Heart left ventricle (tissue), 16 donors: ENCODE data around the gene PBX3. TPM values are rescaled to one million over a fixed set of nuclear protein-coding genes. Genes with fewer than 3 reads are reported as not detected.

Source experiments
- ATAC-seq, 4 donors: fragments of 200-7000 bp; cut with Tn5 transposase; one replicate each; pipeline ENCODE4 v1.9.1; 2020 to 2022; ENCODE audit warnings: moderate library complexity in 4 of 4, mild to moderate bottlenecking in 3 of 4, moderate number of reproducible peaks in 1 of 4
- DNase-seq, 5 donors: peaks; one replicate each; pipeline ENCODE4 v3.0.0-alpha.2; 2020
- H3K27ac ChIP-seq, 12 donors: fragments of 200-600 bp; sonication (generic) in 4 of 12; one replicate each; pipeline versions ENCODE4 v1.5.0 to v1.8.0; 2016 to 2022; ENCODE audit warnings: mild to moderate bottlenecking in 2 of 12
- H3K27me3 ChIP-seq, 9 donors: fragments of 200-600 bp; sonication (generic) in 2 of 9; one replicate each; pipeline versions ENCODE4 v1.5.1 to v1.8.0; 2016 to 2022; ENCODE audit warnings: mild to moderate bottlenecking in 3 of 9
- H3K36me3 ChIP-seq, 9 donors: fragments of 200-600 bp; sonication (generic) in 2 of 9; one replicate each; pipeline versions ENCODE4 v1.5.0 to v1.8.0; 2018 to 2022; ENCODE audit warnings: mild to moderate bottlenecking in 2 of 9
- H3K4me1 ChIP-seq, 12 donors: fragments of 200-600 bp; sonication (generic) in 4 of 12; one replicate each; pipeline versions ENCODE4 v1.5.0 to v1.8.0; 2016 to 2022; ENCODE audit warnings: mild to moderate bottlenecking in 3 of 12
- H3K4me3 ChIP-seq, 12 donors: fragments of 200-600 bp; sonication (generic) in 4 of 12; one replicate each; pipeline versions ENCODE4 v1.5.0 to v1.8.0; 2017 to 2022; ENCODE audit warnings: mild to moderate bottlenecking in 9 of 12, moderate library complexity in 4 of 12
- H3K9me3 ChIP-seq, 12 donors: fragments of 200-600 bp; sonication (generic) in 4 of 12; one replicate each; pipeline versions ENCODE4 v1.5.0 to v1.8.0; 2016 to 2022; ENCODE audit warnings: mild to moderate bottlenecking in 1 of 12
- CTCF ChIP-seq, 12 donors: fragments of 200-600 bp; sonication (generic) in 4 of 12; IDR thresholded peaks; one replicate each; pipeline versions ENCODE4 v1.5.0 to v1.8.0; 2018 to 2022; ENCODE audit warnings: antibody characterized with exemption in 12 of 12, mild to moderate bottlenecking in 5 of 12
- POLR2A ChIP-seq, 2 donors: fragments of 450-650 bp; IDR thresholded peaks; one replicate each; pipeline ENCODE4 v1.6.1; 2017; ENCODE audit warnings: antibody characterized with exemption in 2 of 2, mild to moderate bottlenecking in 2 of 2, moderate library complexity in 2 of 2
- WGBS, 4 donors: extraction: QIAGEN DNeasy Blood & Tissue Kit in 2 of 4; methylation state at CpG; one replicate each; pipeline versions ENCODE4 v1.1.5 to v1.1.7; 2013 to 2018; 5-methylcytosine and 5-hydroxymethylcytosine counted together
- intact Hi-C, 10 donors: fragments of 100-400 bp; cut with DNase I; formaldehyde crosslinking; loops; one replicate each; pipeline versions ENCODE4 v1.11.1 to v1.14.2; 2022
- polyA plus RNA-seq, 2 donors: library from polyadenylated mRNA; stranded (reverse); fragments of 200-250 nt; gene quantifications; one replicate each; pipeline ENCODE4 v1.2.3, GENCODE V29; 2013
- total RNA-seq, 9 donors: library from RNA; depleted of rRNA in 2 of 9; stranded (reverse); fragments of >200 nt in 2 of 9; fragmentation: NEBNext Ultra II Directional in 3 of 9; extraction: Animal tissue kit (Norgen Biotek cat#: 25700) in 3 of 9; gene quantifications; one replicate each; pipeline versions ENCODE4 v1.1.0 to v1.2.4, GENCODE V29; 2016 to 2023
- donor health status: ischemic (EF 13 %, LVEDD 7.1; RV severe dilation, severe dysfunction).
- donor health status: healthy with polysubstance abuse.
- donor health status: DM: no; HTN: yes; CAD: no.
- donor health status: DM: no; HTN: no; CAD: no.
- donor health status: ischemic (EF 25% LVEDD 6.9; RV normal size, moderate dysfunction).
- donor health status: ischemic (EF 25% LVEDD 5.7; RV mildly dilated, moderate dysfunction).
- donor health status: healthy.
- donor health status: DM: yes; HTN: yes; CAD: no.
- donor health status: ischemic (EF 35%, LVEDD 5.7; RV mildly dilated, moderate dysfunction).
- donor health status: nonischemic (EF 11% LVEDD 7.7; RV severe dilation, severe dysfunction).
- donor health status: DM: yes; HTN: yes; CAD: no.
- donor health status: PGD.
- donor health status: ischemic (EF 29% LVEDD 5.4; RV normal size, mild dysfunction).
- donor health status: nonischemic (EF 23%, LVEDD 6.1; RV moderate dilation, normal function).

The PBX3 gene
- total and polyA plus RNA-seq, 11 donors = 14.8 to 76.1 (median 53.4) TPM

GRCh38 chr9:125844611-125845010 lies 97.4 kb downstream of the PBX3 start:
- Histone ChIP-seq H3K4me1 (peaks cover 0 to 25% (median 10%) of the 10 kb centered on the region in 12 donors), H3K27me3 (no peaks in the 10 kb centered on the region), H3K4me3 (no peak overlapping the region), H3K36me3 (no peaks in the 10 kb centered on the region), H3K27ac (no peak overlapping the region), H3K9me3 (peaks cover 0 to 5% (median 0%) of the 10 kb centered on the region in 12 donors)
- 90 to 97% (median 93%) methylated on average over 3 of the region's 3 CpGs for WGBS, 4 donors
- ATAC-seq = no peak
- intact Hi-C loops = no loop called here
- no peak for DNase-seq
- TF ChIP-seq POLR2A (IDR thresholded peaks at IDR 0.05) (no peak), CTCF (IDR thresholded peaks at IDR 0.05) (no peak)

DNA sequence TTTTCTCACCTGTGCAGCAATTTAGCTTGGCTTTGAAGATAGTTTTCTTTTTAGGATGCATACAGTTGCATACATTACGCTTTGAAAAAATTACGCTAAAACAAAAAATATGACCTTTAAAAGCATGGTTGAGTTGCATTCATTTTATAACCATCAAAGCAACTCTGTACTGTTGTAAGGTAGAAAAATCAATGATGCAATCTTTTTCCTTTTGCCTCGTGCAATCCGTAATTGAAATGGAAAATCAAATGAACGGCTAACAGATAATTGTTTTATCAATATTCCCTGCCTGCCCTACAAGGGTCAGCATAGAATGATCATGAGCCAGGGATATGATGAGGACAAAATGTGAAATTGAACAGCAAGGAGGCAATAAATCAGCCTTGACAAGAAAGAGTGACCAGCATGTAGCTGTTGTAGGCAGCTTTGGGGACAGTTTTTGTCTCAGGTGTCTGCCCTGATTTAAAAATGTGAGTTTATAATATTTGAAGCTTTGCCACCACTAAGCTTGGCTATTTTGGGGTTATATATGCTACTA lies 98.2 kb downstream of the PBX3 start:
- H3K27me3 ChIP-seq = no peaks in the 10 kb centered on the region
- no peak for ATAC-seq
- 97 to 98% (median 97%) methylated on average over 5 of the region's 5 CpGs for WGBS, 4 donors
- H3K4me1 ChIP-seq = peaks cover 0 to 25% (median 10%) of the 10 kb centered on the region in 12 donors
- TF ChIP-seq CTCF (IDR thresholded peaks at IDR 0.05) (no peak), POLR2A (IDR thresholded peaks at IDR 0.05) (no peak)
- no peaks in the 10 kb centered on the region for H3K36me3 ChIP-seq
- H3K27ac ChIP-seq = no peak overlapping the region
- no peak overlapping the region for H3K4me3 ChIP-seq
- no peak for DNase-seq
- intact Hi-C loops = no loop called here
- peaks cover 0 to 5% (median 0%) of the 10 kb centered on the region in 12 donors for H3K9me3 ChIP-seq

DNA sequence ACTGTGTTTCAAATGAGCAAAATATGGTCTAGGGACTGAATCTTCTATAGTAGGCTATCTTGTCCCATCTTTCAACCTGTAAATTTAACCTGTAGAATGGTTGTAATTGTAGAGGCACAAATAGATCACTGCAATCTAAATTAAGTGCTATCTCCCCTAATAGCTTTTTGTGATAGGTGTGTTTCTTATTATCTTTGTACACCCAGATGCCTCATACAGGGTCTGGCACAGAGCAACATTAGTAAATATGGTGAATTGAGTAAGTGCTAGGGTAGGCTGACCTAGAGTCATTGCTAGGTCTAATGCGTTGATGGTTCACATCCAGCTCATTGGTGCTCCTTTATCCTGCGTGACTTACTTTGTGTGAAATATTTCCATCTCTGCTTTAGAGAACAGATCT lies 100.6 kb downstream of the PBX3 start:
- DNase-seq (no peak), ATAC-seq (no peak)
- H3K9me3 ChIP-seq = peaks cover 0 to 5% (median 0%) of the 10 kb centered on the region in 12 donors
- TF ChIP-seq POLR2A (IDR thresholded peaks at IDR 0.05) (no peak), CTCF (IDR thresholded peaks at IDR 0.05) (no peak)
- intact Hi-C loops = no loop called here
- H3K4me3 ChIP-seq = no peak overlapping the region
- H3K27ac ChIP-seq = no peak overlapping the region
- no peaks in the 10 kb centered on the region for H3K27me3 ChIP-seq
- H3K36me3 ChIP-seq = no peaks in the 10 kb centered on the region
- 71 to 98% (median 95%) methylated on average over 2 of the region's 2 CpGs for WGBS, 4 donors
- peaks cover 0 to 21% (median 3%) of the 10 kb centered on the region in 12 donors for H3K4me1 ChIP-seq

DNA sequence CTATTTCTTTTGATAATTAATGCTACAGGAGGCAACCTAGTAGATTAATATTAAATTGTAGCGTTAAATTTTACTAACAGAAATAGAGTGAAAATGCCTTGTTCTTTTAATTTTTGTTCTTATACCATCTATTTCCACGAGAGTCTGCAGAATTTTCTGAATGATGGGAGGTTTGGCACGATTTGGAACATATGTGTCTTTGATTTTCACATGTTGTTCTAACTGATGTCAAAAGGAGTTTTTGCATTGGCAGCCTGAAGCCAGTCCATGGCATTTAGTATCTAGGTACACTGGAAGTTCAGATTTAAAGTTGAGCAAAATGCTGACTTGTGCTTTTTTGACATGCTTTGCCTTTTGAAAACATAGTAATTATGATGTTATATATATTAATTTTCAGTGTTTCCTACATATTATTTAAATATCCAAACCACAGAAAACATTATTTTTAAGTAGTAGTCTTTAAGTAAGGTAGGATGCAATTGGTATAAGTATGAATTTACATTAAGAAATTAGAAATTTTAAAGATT lies 103.0 kb downstream of the PBX3 start:
- H3K9me3 ChIP-seq = peaks cover 0 to 5% (median 0%) of the 10 kb centered on the region in 12 donors
- no peak overlapping the region for H3K4me3 ChIP-seq
- 85 to 94% (median 90%) methylated on average over 3 of the region's 3 CpGs for WGBS, 4 donors
- no peak overlapping the region for H3K27ac ChIP-seq
- peaks cover 0 to 24% (median 6%) of the 10 kb centered on the region in 12 donors for H3K4me1 ChIP-seq
- intact Hi-C loops = no loop called here
- no peak for ATAC-seq
- DNase-seq = no peak
- TF ChIP-seq POLR2A (IDR thresholded peaks at IDR 0.05) (no peak), CTCF (IDR thresholded peaks at IDR 0.05) (no peak)
- H3K36me3 ChIP-seq = no peaks in the 10 kb centered on the region
- H3K27me3 ChIP-seq = no peaks in the 10 kb centered on the region
